ENCODE data around the gene GRK2.

Gene GRK2

GRCh38 chr11:67247946-67248550 lies 18.2 kb upstream of the GRK2 start:
- peak overlapping the region; percentile 67 for H3K27ac ChIP-seq
- no peak for TF ChIP-seq CTCF (conservative IDR thresholded peaks at IDR 0.05)

GRCh38 chr11:67248653-67249052 lies 17.6 kb upstream of the GRK2 start:
- no peak for TF ChIP-seq CTCF (conservative IDR thresholded peaks at IDR 0.05)
- peak overlapping the region; percentile 67 for H3K27ac ChIP-seq

- TF ChIP-seq CTCF (conservative IDR thresholded peaks at IDR 0.05): no peak
- no peak overlapping the region; the same call in 1 of the 2 replicates for H3K27ac ChIP-seq
Observed at GRCh38 chr11:67250059-67251043, 15.9 kb upstream of the GRK2 start.

DNA sequence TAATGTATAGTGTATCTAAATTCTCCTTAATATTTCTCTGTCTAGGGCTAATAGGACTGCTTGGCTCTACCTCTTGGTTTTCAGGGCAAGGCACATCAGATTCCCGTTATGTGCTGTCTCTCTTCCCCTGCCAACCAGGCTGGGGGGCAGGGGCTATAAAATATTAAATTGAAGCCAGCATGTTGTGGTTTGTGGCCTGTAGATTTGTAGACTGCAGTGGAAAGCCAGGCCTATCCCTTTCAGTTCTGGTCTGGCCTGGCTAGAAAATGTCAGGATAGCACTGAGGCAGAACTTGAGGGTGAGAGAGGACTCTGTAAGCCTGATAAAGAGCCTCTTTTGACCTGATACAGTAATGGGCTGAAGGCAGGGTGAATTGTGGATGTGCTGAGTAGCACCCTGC lies 14.4 kb upstream of the GRK2 start:
- H3K27ac ChIP-seq: no peak overlapping the region
- TF ChIP-seq CTCF (conservative IDR thresholded peaks at IDR 0.05): no peak

- peak; percentile 75 for TF ChIP-seq CTCF (conservative IDR thresholded peaks at IDR 0.05)
- no peak overlapping the region for H3K27ac ChIP-seq
Observed at GRCh38 chr11:67252831-67253239, 13.4 kb upstream of the GRK2 start.

DNA sequence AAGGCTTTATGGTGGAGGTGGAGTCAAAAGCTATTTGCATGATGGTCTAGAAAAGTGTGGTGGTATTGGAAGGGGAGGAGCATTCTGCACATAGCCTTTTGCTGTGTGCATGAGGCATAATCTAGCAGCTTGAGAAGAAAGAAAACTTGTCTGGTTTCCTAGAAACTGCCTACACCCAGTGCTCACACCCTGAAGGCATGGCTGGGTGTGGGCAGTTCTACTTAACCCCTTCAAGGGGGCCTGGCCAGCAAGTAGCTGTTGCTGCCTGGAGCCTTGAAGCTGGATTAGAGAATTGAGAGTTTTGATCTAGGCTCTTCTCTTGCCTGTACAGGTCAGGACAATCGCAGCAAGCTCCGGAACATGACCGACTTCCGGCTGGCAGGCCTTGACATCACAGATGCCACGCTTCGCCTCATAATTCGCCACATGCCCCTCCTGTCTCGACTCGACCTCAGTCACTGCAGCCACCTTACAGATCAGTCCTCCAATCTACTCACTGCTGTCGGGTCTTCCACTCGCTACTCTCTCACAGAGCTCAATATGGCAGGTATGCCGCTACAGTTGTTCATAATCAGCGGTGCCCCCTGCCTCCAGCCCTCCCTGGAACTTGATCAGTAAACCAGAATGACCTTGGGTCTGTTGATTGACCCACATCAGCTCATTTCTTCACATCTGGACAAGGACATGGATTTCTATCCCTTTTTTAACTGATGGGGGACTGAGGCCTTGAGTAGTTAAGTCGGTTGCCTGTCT lies 12.2 kb upstream of the GRK2 start:
- TF ChIP-seq CTCF (conservative IDR thresholded peaks at IDR 0.05): no peak
- no peak overlapping the region for H3K27ac ChIP-seq

- no peak for TF ChIP-seq CTCF (conservative IDR thresholded peaks at IDR 0.05)
- no peak overlapping the region for H3K27ac ChIP-seq
Observed at GRCh38 chr11:67254798-67255197, 11.5 kb upstream of the GRK2 start.
